Common myeloid progenitor, CD34-positive (primary cell): ENCODE results near the gene HMGCLL1.

Experiments
- CTCF ChIA-PET: fragments of 350-600 bp; sonication (Branson Sonifier 250); formaldehyde crosslinking; loops from one replicate; lab custom pipeline; 2021; ENCODE audit warnings: antibody characterized with exemption; lab: Charles Lee
- POLR2A ChIA-PET: fragments of 350-600 bp; sonication (Branson Sonifier 250); formaldehyde crosslinking; loops from one replicate; lab custom pipeline; 2021; ENCODE audit warnings: antibody characterized with exemption; lab: Charles Lee
- DNase-seq, 3 donors: peaks; one replicate each; pipeline versions ENCODE4 v3.0.0 to v3.0.0-alpha.2; 2013
- H3K27ac ChIP-seq, 2 experiments: 1 replicate in 1 of 2; 2 replicates in 1 of 2; pipeline ENCODE4 v1.7.0; 2013; ENCODE audit warnings: inconsistent platforms in 2 of 2, low read length in 2 of 2, mild to moderate bottlenecking in 2 of 2, low read depth in 1 of 2, moderate library complexity in 1 of 2; ENCODE audit not compliant: severe bottlenecking in 2 of 2, insufficient read depth in 1 of 2, poor library complexity in 1 of 2
- H3K27me3 ChIP-seq, 5 experiments: replicated peaks in 2 of 5; 1 replicate in 3 of 5; 2 replicates in 2 of 5; pipeline versions ENCODE4 v1.6.1 to v1.7.0; 2013; ENCODE audit warnings: low read length in 4 of 5, mild to moderate bottlenecking in 2 of 5, moderate library complexity in 2 of 5, inconsistent platforms in 1 of 5; ENCODE audit not compliant: insufficient read depth in 5 of 5, control insufficient read depth in 4 of 5
- H3K36me3 ChIP-seq, 4 experiments: 1 replicate in 2 of 4; 2 replicates in 2 of 4; pipeline versions ENCODE4 v1.6.1 to v1.7.0; 2013; ENCODE audit warnings: low read length in 3 of 4, control low read depth in 1 of 4, mild to moderate bottlenecking in 1 of 4; ENCODE audit not compliant: control insufficient read depth in 4 of 4, insufficient read depth in 4 of 4
- H3K4me1 ChIP-seq, 4 experiments: 1 replicate in 3 of 4; 2 replicates in 1 of 4; pipeline versions ENCODE4 v1.6.1 to v1.7.1; 2013; ENCODE audit warnings: low read length in 3 of 4, mild to moderate bottlenecking in 3 of 4, control low read depth in 1 of 4, inconsistent platforms in 1 of 4, moderate library complexity in 1 of 4; ENCODE audit not compliant: control insufficient read depth in 4 of 4, insufficient read depth in 4 of 4; ENCODE audit errors: control extremely low read depth in 1 of 4
- H3K4me3 ChIP-seq, 7 experiments: 1 replicate in 4 of 7; 2 replicates in 3 of 7; pipeline versions ENCODE4 v1.5.1 to v1.7.0; 2013; ENCODE audit warnings: mild to moderate bottlenecking in 7 of 7, low read length in 6 of 7, moderate library complexity in 6 of 7, inconsistent platforms in 2 of 7, low read depth in 2 of 7, control low read depth in 1 of 7; ENCODE audit not compliant: insufficient read depth in 4 of 7, control insufficient read depth in 1 of 7; ENCODE audit errors: extremely low read depth in 1 of 7
- H3K9me3 ChIP-seq, 5 experiments: 1 replicate in 4 of 5; 2 replicates in 1 of 5; pipeline versions ENCODE4 v1.6.1 to v1.7.1; 2013; ENCODE audit warnings: low read length in 4 of 5, mild to moderate bottlenecking in 2 of 5, inconsistent platforms in 1 of 5, low read depth in 1 of 5, moderate library complexity in 1 of 5; ENCODE audit not compliant: control insufficient read depth in 4 of 5, insufficient read depth in 2 of 5; ENCODE audit errors: control extremely low read depth in 1 of 5
- WGBS: methylation state at CpG from one replicate; pipeline ENCODE4 v1.1.5; 2013; ENCODE audit not compliant: insufficient coverage; 5-methylcytosine and 5-hydroxymethylcytosine counted together

The HMGCLL1 gene

GRCh38 chr6:55531496-55531895 lies 47.5 kb downstream of the HMGCLL1 start:
- no peak for DNase-seq
- Histone ChIP-seq H3K4me3 (no peak overlapping the region), H3K36me3 (no peaks in the 10 kb centered on the region), H3K27ac (no peak overlapping the region), H3K27me3 (no peaks in the 10 kb centered on the region), H3K9me3 (no peaks in the 10 kb centered on the region), H3K4me1 (no peaks in the 10 kb centered on the region)
- POLR2A ChIA-PET = no interaction called here
- no CpG with 5 or more reads among the region's 2 CpGs for WGBS
- CTCF ChIA-PET = no interaction called here

DNA sequence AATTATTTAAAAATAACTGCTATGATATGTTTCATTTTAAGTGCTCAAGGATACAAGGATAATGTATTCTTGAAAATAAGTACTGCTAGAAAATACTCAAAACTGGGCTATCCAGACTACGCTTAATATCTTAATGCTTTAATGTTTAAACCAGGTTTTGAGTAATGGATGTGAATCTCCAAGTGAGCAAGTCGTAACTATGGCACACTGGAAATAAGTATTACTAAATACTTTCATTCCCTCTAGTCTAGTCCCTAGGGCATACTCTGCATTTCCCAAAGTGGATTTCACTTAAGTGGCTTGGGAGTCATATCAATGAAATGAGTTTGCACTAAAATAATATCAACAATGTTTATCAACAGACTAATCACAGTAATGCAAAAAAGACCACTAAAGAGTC lies 48.1 kb downstream of the HMGCLL1 start:
- Histone ChIP-seq H3K4me1 (no peaks in the 10 kb centered on the region), H3K27ac (no peak overlapping the region), H3K9me3 (no peaks in the 10 kb centered on the region), H3K4me3 (no peak overlapping the region), H3K36me3 (no peaks in the 10 kb centered on the region), H3K27me3 (no peaks in the 10 kb centered on the region)
- CTCF ChIA-PET = no interaction called here
- no peak for DNase-seq
- POLR2A ChIA-PET = no interaction called here
- no CpG with 5 or more reads among the region's 2 CpGs for WGBS

DNA sequence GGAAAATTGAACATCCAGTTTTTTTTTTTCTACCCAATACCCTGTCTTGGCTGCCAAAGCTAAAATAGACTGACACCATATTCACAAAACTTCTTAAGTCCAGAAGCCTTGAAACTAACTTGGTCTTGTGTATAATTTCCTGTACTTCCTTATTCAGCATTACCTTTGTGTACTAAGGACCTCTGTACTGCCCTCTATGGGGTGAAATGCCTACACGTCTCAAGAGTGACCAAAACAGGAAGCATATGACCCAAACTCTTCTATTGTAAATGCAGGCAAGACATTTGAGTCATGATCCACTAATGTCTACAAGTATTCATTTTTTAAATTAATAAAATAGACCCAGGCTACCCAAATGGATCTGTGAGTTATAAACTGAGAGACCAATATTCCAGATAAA lies 50.4 kb downstream of the HMGCLL1 start:
- WGBS = no CpG with 5 or more reads among the region's 1 CpG
- no peak overlapping the region for H3K4me3 ChIP-seq
- no peaks in the 10 kb centered on the region for H3K4me1 ChIP-seq
- peak in 2 of 3 donors; percentile 2 to 24 for DNase-seq
- no peaks in the 10 kb centered on the region for H3K27me3 ChIP-seq
- no peak overlapping the region for H3K27ac ChIP-seq
- H3K36me3 ChIP-seq = no peaks in the 10 kb centered on the region
- no peaks in the 10 kb centered on the region for H3K9me3 ChIP-seq
- POLR2A ChIA-PET = no interaction called here
- CTCF ChIA-PET = no interaction called here

DNA sequence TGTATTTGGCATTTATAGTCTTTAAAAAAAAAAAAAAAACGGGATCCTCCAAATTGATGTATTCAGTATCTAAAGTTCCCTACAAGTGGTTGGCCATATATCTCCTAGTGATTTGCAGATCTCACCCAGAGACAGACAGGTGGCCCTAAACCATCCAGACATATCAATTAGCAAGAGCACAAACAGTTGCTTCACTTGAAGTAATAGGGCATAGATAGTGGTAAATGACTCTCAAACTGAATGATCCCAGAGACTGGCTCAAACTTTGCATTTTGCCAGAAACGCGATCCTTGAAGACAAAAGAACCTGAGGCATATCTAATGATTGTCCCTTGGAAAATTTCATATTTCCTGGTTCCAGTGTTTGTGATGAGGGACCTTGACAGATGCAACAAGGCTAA lies 54.6 kb downstream of the HMGCLL1 start:
- WGBS = 90% methylated on average over 2 of the region's 3 CpGs
- Histone ChIP-seq H3K9me3 (no peaks in the 10 kb centered on the region), H3K36me3 (no peaks in the 10 kb centered on the region), H3K4me3 (no peak overlapping the region), H3K4me1 (no peaks in the 10 kb centered on the region), H3K27ac (no peak overlapping the region), H3K27me3 (no peaks in the 10 kb centered on the region)
- DNase-seq = no peak
- ChIA-PET CTCF (no interaction called here), POLR2A (no interaction called here)

DNA sequence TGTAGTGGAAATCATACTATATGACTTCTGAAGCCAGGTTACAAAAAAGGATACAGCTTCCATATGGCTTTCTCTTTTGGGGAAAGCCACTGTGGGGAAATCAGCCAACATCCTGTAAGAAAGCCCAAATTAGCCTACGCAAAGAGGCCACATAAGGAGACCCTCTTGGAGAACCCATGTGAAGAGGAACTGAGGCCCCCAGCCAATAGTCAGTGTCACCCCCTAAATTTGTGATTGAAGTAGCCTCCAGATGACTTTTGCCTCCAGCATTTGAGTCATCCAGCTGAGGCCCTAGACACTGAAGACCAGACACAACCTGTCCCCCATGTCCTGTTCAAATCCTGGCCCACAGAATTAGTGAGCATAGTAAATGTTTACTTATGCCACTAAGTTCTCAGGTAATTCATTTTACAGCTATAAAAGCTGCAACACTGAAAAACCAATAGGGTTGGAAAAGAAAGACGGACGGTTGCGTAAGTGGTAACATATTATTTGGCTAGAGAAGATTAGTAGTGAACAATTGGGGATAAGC lies 60.4 kb downstream of the HMGCLL1 start:
- Histone ChIP-seq H3K27ac (no peak overlapping the region), H3K27me3 (no peaks in the 10 kb centered on the region), H3K4me3 (no peak overlapping the region), H3K4me1 (no peaks in the 10 kb centered on the region), H3K36me3 (no peaks in the 10 kb centered on the region), H3K9me3 (no peaks in the 10 kb centered on the region)
- ChIA-PET POLR2A (no interaction called here), CTCF (no interaction called here)
- no peak for DNase-seq
- 96% methylated on average over 4 of the region's 4 CpGs for WGBS

- H3K4me3 ChIP-seq = no peak overlapping the region
- no peaks in the 10 kb centered on the region for H3K27me3 ChIP-seq
- H3K27ac ChIP-seq = no peak overlapping the region
- no CpG with 5 or more reads among the region's 1 CpG for WGBS
- H3K4me1 ChIP-seq = no peaks in the 10 kb centered on the region
- H3K9me3 ChIP-seq = no peaks in the 10 kb centered on the region
- no peak for DNase-seq
- ChIA-PET POLR2A (no interaction called here), CTCF (interaction anchor here (1.1 to 1.7 kb wide), 2 partner anchors 18 to 20 kb away, joined by 3 to 4 read pairs; no protein-coding TSS in a partner anchor)
- H3K36me3 ChIP-seq = no peaks in the 10 kb centered on the region
Observed at GRCh38 chr6:55516736-55517135, 62.3 kb downstream of the HMGCLL1 start.

DNA sequence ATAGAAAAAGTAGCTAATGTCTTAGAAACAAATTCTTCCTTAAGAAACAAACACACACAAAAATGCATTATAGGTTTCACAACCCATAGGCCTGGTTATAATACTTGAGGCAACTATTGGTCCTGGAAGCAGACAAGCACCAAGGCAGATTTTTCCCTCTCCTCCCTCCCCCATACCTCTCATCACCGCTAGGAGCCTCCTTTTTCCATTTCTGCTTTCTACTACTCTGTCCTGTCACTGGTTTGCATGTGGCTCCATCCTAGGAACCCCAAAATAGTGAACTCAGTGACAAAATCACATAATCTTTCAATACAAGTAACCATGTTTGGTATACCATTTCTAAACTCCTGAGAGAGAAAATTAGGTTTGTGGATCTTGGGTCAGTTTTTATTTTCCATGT lies 66.1 kb downstream of the HMGCLL1 start:
- Histone ChIP-seq H3K4me3 (no peak overlapping the region), H3K36me3 (no peaks in the 10 kb centered on the region), H3K27ac (no peak overlapping the region), H3K4me1 (no peaks in the 10 kb centered on the region), H3K27me3 (no peaks in the 10 kb centered on the region), H3K9me3 (no peaks in the 10 kb centered on the region)
- 60% methylated on average over 1 of the region's 1 CpG for WGBS
- ChIA-PET POLR2A (no interaction called here), CTCF (no interaction called here)
- no peak for DNase-seq
